Lower leg skin (tissue), 4 donors: ENCODE measurements around the gene FBLN2. TPM values are rescaled to one million over a fixed set of nuclear protein-coding genes. Genes with fewer than 3 reads are reported as not detected.

Source experiments
- DNase-seq, 2 donors: peaks; one replicate each; pipeline ENCODE4 v3.0.0-alpha.2; 2019; ENCODE audit warnings: low spot score in 2 of 2
- H3K4me3 ChIP-seq: fragments of 200-600 bp; sonication (generic); 2 replicates; pipeline ENCODE4 v1.5.1; 2017; ENCODE audit warnings: mild to moderate bottlenecking, low read depth; ENCODE audit not compliant: poor library complexity, severe bottlenecking
- POLR2A ChIP-seq, 2 donors: fragments of 450-650 bp; IDR thresholded peaks; one replicate each; pipeline ENCODE4 v1.6.1; 2016 to 2017; ENCODE audit warnings: antibody characterized with exemption in 2 of 2, mild to moderate bottlenecking in 1 of 2, moderate library complexity in 1 of 2
- WGBS, 2 donors: methylation state at CpG; one replicate each; pipeline ENCODE4 v1.1.5; 2018; 5-methylcytosine and 5-hydroxymethylcytosine counted together
- intact Hi-C: fragments of 100-400 bp; cut with DNase I; formaldehyde crosslinking; loops from one replicate; pipeline ENCODE4 v1.15.0; 2023; ENCODE audit warnings: low total_unique reads
- total RNA-seq, 4 donors: library from RNA; depleted of rRNA; stranded (reverse); fragments of >200 nt; gene quantifications; one replicate each; pipeline ENCODE4 v1.1.0, GENCODE V29; 2016
- TF ChIP-seq, protein P1 (sequence below), 3 donors: fragments of 450-650 bp; IDR thresholded peaks; one replicate each; pipeline ENCODE4 v1.5.1; 2016; ENCODE audit warnings: antibody characterized with exemption in 3 of 3, mild to moderate bottlenecking in 3 of 3, moderate library complexity in 2 of 3

The FBLN2 gene
- total RNA-seq, 4 donors from 2014 or later: 40.1 to 153 (median 64.0) TPM

DNA sequence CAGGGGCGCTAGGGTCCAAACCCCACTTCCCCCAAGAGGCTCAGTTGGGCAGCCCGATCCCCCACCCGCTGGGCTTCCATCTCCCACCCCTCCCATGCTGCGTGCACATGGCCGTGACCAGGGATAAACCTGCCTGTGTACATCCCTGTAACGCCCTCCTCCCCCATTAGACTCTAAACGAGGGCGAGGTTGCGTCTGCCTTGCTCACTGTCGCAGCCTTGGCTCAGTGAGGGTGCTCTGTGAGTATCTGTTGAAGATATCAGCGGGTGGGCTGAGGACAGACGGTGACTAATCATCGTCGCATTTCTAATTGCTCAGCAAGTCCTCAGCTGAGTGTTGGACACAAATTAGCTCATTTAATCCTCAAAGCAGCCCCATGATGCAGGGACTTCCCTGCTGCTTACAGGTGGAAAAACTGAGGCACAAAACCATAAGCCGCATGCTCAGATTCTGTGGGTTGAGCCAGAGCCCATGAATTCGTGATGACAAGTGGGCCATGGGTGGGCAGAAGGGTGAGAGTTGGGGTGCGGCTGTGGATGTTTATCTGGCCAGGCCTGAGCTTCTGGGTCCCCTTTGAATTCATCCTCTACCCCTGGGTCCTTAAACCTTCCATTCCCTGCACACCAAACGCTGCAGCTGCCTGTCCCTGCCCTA is 26.0 kb downstream of the FBLN2 start:
- no peak overlapping the region for H3K4me3 ChIP-seq
- 33 to 45% methylated on average over 17 to 18 of the region's 18 CpGs for WGBS, 2 donors
- TF ChIP-seq, protein P1, sequence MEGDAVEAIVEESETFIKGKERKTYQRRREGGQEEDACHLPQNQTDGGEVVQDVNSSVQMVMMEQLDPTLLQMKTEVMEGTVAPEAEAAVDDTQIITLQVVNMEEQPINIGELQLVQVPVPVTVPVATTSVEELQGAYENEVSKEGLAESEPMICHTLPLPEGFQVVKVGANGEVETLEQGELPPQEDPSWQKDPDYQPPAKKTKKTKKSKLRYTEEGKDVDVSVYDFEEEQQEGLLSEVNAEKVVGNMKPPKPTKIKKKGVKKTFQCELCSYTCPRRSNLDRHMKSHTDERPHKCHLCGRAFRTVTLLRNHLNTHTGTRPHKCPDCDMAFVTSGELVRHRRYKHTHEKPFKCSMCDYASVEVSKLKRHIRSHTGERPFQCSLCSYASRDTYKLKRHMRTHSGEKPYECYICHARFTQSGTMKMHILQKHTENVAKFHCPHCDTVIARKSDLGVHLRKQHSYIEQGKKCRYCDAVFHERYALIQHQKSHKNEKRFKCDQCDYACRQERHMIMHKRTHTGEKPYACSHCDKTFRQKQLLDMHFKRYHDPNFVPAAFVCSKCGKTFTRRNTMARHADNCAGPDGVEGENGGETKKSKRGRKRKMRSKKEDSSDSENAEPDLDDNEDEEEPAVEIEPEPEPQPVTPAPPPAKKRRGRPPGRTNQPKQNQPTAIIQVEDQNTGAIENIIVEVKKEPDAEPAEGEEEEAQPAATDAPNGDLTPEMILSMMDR (IDR thresholded peaks at IDR 0.05): no peak
- TF ChIP-seq POLR2A (IDR thresholded peaks at IDR 0.05): no peak
- no peak for DNase-seq
- intact Hi-C loops: no loop called here

DNA sequence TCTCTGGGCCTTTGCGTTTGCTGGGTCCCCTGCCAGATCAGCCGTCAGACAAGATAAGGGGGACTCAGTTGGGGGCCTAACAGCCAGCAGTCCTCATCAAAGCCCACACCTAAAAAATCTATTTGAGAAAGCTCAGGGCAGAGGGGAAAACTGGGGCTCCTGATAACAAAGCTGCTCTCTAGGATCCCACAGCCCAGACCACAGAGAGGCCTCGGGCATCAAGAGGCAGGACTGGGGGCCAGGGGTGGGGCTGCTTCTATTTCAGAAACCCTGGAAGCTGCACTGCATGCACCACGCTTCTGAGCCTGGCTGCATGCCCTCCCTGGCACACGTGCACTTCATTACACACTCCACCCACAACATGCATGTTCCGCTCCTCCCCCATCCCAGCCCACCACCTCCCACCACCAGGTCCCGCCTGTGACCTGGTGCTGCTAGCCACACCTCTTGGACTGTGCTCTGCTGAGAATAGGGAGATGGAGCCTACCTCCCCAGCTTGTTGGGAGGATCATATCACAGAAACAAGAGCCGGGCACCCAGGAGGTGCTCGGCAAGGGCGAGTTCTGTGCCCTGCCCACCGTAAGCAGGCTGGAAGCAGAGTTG is 26.6 kb downstream of the FBLN2 start:
- 32 to 44% methylated on average over 11 of the region's 11 CpGs for WGBS, 2 donors
- no peak overlapping the region for H3K4me3 ChIP-seq
- intact Hi-C loops: no loop called here
- peak in 1 of 2 donors; percentile 85 for DNase-seq
- no peak for TF ChIP-seq POLR2A (IDR thresholded peaks at IDR 0.05)
- TF ChIP-seq, protein P1 (IDR thresholded peaks at IDR 0.05): no peak

DNA sequence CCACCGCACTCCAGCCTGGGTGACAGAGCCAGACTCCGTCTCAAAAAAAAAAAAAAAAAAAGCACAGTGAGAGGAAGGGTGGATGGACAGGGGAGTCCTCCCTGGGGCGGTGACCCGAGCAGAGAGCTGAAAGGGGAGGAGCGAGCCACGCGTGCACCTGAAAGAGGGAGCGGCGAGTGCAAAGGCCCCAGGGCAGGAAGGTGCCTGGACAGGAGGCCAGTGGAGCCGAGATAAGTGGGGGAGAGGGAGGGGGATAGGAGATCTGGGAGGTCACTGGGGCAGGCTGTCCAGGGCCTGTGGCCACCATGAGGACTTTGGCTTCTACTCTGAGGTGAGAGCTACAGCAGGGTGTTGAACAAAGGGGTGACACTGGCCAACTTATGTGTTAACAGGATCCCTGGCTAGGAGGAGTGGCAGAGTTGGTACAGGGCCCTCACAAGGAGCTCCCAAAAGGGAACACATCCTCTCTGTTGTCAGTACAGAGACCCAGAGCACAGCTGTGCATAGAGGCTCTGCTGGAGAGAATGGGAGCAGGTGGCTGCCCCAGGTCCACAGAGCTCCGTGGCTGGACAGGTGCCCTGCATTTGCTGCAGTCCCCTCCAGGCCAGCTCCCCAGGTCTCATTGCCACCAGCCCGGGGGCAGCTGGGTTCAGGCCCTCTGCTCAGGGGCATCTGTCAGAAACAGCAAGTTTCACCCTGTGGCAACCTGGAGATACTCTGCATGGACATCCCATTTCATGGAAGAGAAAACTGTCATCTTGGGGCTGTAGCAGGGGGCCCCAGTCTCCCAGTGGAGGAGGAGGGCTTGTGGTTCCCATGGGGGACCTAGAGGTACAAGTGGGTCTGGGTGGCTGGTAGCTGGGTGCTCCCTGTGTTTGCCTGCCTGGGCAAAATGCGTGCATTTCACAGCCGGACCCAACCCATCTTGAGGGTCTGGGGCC is 28.5 kb downstream of the FBLN2 start:
- DNase-seq: no peak
- intact Hi-C loops: no loop called here
- WGBS, 2 donors: 88 to 89% methylated on average over 14 of the region's 14 CpGs
- no peak overlapping the region for H3K4me3 ChIP-seq
- TF ChIP-seq, protein P1 (IDR thresholded peaks at IDR 0.05): no peak
- no peak for TF ChIP-seq POLR2A (IDR thresholded peaks at IDR 0.05)

DNA sequence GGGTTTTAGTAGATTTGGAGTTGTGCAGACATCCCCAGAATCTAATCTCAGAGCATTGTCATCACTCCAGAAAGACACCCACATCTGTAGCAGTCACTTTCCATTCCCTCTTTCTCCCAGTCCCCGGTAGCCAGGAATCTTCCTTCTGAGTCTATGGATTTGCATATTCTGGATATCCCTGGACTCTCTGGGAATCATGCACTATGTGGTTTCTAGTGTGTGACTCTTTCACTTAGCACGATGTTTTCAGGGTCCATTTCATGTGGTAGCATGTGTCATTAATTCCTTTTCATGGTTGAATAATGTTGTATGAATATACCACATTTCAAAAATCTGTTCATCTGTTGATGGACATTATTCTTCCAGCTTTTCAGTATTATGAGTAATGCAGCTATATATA is 29.3 kb downstream of the FBLN2 start:
- H3K4me3 ChIP-seq: no peak overlapping the region
- no peak for DNase-seq
- no peak for TF ChIP-seq POLR2A (IDR thresholded peaks at IDR 0.05)
- TF ChIP-seq, protein P1 (IDR thresholded peaks at IDR 0.05): no peak
- WGBS, 2 donors: 64 to 74% methylated on average over 2 of the region's 2 CpGs
- intact Hi-C loops: no loop called here

DNA sequence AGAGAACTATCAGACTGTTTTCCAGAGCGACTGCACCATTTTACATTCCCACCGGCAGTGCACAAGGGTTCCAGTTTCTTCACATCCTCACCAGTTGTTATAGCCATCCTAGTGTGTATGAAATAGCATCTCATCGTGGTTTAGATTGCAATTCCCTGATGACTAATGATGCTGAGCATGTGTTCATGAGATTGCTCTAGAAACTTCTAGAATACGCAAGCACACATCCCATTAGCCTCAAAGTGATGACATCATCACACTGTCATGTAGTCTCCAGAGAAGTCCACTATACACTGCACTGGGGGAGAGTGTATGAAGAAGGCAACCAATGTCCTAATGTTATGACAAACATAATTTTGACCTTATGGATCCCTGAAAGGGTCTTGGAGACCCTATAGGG is 30.1 kb downstream of the FBLN2 start:
- intact Hi-C loops: no loop called here
- DNase-seq: no peak
- H3K4me3 ChIP-seq: no peak overlapping the region
- WGBS, 2 donors: 65 to 76% methylated on average over 4 of the region's 4 CpGs
- TF ChIP-seq, protein P1 (IDR thresholded peaks at IDR 0.05): no peak
- no peak for TF ChIP-seq POLR2A (IDR thresholded peaks at IDR 0.05)
